GM19193 (cell line): Measurements from ENCODE around the gene TMEM250.

Experiments
- POLR2A ChIP-seq: IDR thresholded peaks from 4 replicates; pipeline ENCODE4 v1.6.1; 2011; ENCODE audit not compliant: insufficient read depth, insufficient read length; ENCODE audit errors: extremely low read depth

Gene TMEM250

GRCh38 chr9:136078498-136079011 is 40.1 kb downstream of the TMEM250 start:
- no peak for TF ChIP-seq POLR2A

DNA sequence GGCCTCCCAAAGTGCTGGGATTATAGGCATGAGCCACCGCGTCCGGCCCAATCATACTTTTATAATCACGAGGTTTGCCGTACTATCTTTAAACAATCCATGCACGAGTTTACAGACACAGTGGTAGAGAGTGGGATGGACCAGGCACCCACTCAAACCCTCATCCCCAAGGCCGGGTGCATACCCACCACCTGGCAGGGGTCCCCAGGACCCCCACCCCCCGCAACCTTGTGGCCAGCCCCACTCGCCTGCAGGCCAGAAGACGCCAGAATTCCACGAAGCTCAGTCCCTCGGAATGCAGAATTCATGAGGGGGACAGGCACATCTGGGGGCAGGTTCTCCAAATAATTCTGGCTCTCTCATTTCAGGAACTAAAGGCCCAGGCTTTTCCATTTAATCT is 40.7 kb downstream of the TMEM250 start:
- TF ChIP-seq POLR2A = no peak

DNA sequence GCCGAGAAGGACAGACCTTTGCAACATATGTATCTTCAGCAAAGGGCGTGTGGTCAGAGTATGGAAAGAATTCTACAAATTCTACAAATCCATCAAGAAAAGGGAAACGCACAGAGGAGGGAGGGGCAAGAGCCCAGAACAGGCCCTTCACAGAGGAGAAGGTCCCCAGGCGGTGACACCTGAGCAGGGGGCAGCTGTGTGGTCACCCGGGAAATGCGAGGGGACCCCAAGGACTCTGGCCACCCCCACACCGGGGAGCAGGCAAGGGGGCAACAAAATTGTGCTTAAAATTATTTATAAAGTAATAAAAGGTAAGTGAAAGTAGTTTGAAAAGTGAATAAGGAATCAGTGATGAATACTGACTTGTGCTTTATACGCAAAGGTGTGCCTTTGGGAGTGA is 41.2 kb downstream of the TMEM250 start:
- no peak for TF ChIP-seq POLR2A

- no peak for TF ChIP-seq POLR2A
Measured at GRCh38 chr9:136075881-136076678, 42.6 kb downstream of the TMEM250 start.

DNA sequence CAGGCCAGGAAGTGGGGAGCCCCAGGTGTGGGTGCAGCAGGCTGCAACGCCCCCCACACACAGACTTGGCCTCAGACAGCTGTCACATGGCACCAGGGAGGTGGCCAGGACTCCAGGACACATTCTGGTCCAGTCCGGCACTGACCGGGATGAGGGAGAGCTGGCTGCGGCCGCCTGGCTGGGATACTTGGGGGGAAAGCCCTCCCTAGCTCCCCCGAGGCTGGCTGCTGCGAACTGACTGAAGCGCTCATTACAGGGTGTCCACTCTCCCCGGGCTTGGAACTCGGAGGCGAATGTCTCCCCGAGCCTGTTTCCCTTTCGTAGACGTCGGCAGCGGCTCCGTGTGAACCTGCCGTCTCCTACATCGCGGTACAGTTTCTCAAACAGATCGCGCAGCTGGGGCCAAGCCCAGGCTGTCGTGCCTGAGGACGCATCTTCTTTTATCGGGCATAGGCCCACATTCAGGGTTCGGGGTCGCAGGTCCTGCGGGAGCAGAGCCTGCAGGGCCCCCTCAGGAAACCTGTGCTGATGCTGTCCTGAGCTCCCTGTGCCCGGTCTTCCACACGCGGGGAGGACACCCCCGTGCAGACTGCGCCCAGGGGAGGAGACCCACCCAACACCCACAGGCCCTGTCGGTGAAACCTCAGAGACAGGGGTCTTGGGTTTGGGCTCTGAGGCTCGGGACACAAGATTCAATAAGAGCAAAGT is 43.4 kb downstream of the TMEM250 start:
- TF ChIP-seq POLR2A = no peak

DNA sequence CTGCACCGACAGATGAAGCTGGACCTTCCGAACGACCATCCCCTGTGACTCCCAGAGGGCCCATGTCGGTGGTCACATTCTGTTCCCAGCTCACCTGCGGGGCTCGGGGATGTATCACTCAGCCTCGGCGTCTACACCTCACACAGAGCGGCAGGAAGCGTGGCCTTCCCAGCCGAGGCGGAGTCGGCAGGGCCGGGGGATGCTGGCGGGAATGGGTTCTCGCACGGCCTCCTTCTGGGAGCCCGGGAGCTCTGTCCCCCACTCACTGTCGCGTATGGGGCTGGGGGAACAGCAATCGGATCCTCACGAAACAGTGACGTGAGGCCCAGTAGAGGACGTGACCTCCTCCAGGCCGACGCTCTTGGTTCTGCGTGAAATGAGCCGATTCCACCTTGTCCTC is 44.0 kb downstream of the TMEM250 start:
- no peak for TF ChIP-seq POLR2A
